HepG2 (cell line): Measurements from ENCODE around the gene NWD2. TPM values are rescaled to one million over a fixed set of nuclear protein-coding genes. Genes with fewer than 3 reads are reported as not detected.

Source experiments
- ARID5B ChIP-seq: IDR thresholded peaks from 2 replicates; pipeline ENCODE4 v1.4.0; 2020; ENCODE audit warnings: mild to moderate bottlenecking, missing genetic modification reagents
- BCL6 ChIP-seq: IDR thresholded peaks from 2 replicates; pipeline ENCODE4 v1.6.1; 2016; ENCODE audit warnings: missing genetic modification reagents, missing compliant biosample characterization
- FOXP1 ChIP-seq, 2 experiments: fragments of 450-650 bp in 1 of 2; IDR thresholded peaks; 2 replicates each; pipeline ENCODE4 v1.6.1; 2017 to 2018; ENCODE audit warnings: antibody characterized with exemption in 1 of 2
- GATAD2A ChIP-seq: IDR thresholded peaks from 2 replicates; pipeline ENCODE4 v1.6.1; 2016
- HDAC1 ChIP-seq: sonication (generic); formaldehyde crosslinking; IDR thresholded peaks from 2 replicates; pipeline ENCODE4 v1.5.1; 2020; ENCODE audit warnings: mild to moderate bottlenecking, missing genetic modification reagents
- HES4 ChIP-seq: sonication (generic); formaldehyde crosslinking; IDR thresholded peaks from 2 replicates; pipeline ENCODE4 v1.9.0; 2021; ENCODE audit warnings: mild to moderate bottlenecking, missing genetic modification reagents, borderline replicate concordance
- HNF4A ChIP-seq: sonication (generic); formaldehyde crosslinking; IDR thresholded peaks from 2 replicates; pipeline ENCODE4 v1.4.0; 2020; ENCODE audit warnings: missing genetic modification reagents
- ISL2 ChIP-seq: sonication (generic); formaldehyde crosslinking; IDR thresholded peaks from 2 replicates; pipeline ENCODE4 v1.5.0; 2020; ENCODE audit warnings: missing genetic modification reagents
- JARID2 ChIP-seq: sonication (generic); formaldehyde crosslinking; IDR thresholded peaks from 2 replicates; pipeline ENCODE4 v1.8.1; 2023; ENCODE audit warnings: missing genetic modification reagents, inconsistent platforms; ENCODE audit not compliant: insufficient replicate concordance
- MIXL1 ChIP-seq: IDR thresholded peaks from 2 replicates; pipeline ENCODE4 v1.6.1; 2016
- NR2F6 ChIP-seq, 2 experiments: IDR thresholded peaks; 2 replicates each; pipeline ENCODE4 v1.6.1; 2016; ENCODE audit warnings: antibody characterized with exemption in 1 of 2, mild to moderate bottlenecking in 1 of 2
- NRL ChIP-seq: sonication (generic); formaldehyde crosslinking; IDR thresholded peaks from 2 replicates; pipeline ENCODE4 v1.5.0; 2020; ENCODE audit warnings: missing genetic modification reagents, mild to moderate bottlenecking, moderate library complexity, borderline replicate concordance
- POGZ ChIP-seq: sonication (generic); formaldehyde crosslinking; IDR thresholded peaks from 2 replicates; pipeline ENCODE4 v1.4.0; 2020; ENCODE audit warnings: mild to moderate bottlenecking, missing genetic modification reagents
- SOX13 ChIP-seq, 3 experiments: fragments of 450-650 bp in 1 of 3; sonication (generic) in 1 of 3; formaldehyde crosslinking in 1 of 3; IDR thresholded peaks in 2 of 3; conservative IDR thresholded peaks in 1 of 3; 2 replicates each; pipeline versions ENCODE4 v1.5.0 to v1.6.1; 2016 to 2020; ENCODE audit warnings: antibody characterized with exemption in 1 of 3, mild to moderate bottlenecking in 1 of 3, missing compliant biosample characterization in 1 of 3, missing genetic modification reagents in 1 of 3, moderate library complexity in 1 of 3
- YY1 ChIP-seq: IDR thresholded peaks from 2 replicates; pipeline ENCODE4 v1.6.1; 2011; ENCODE audit warnings: low read length, low read depth, moderate library complexity, mild to moderate bottlenecking; ENCODE audit not compliant: insufficient read depth, insufficient replicate concordance
- ZFX ChIP-seq: sonication (generic); formaldehyde crosslinking; IDR thresholded peaks from 2 replicates; pipeline ENCODE4 v1.4.0; 2020; ENCODE audit warnings: mild to moderate bottlenecking, low read depth, missing genetic modification reagents, moderate library complexity
- ZNF253 ChIP-seq: sonication (generic); formaldehyde crosslinking; IDR thresholded peaks from 2 replicates; pipeline ENCODE4 v1.8.0; 2022; ENCODE audit warnings: mild to moderate bottlenecking, missing genetic modification reagents, borderline replicate concordance
- ZNF567 ChIP-seq: sonication (generic); formaldehyde crosslinking; IDR thresholded peaks from 2 replicates; pipeline ENCODE4 v1.8.1; 2023; ENCODE audit warnings: mild to moderate bottlenecking, missing genetic modification reagents, borderline replicate concordance
- ZSCAN25 ChIP-seq: sonication (generic); formaldehyde crosslinking; IDR thresholded peaks from 2 replicates; pipeline ENCODE4 v1.8.0; 2022; ENCODE audit warnings: mild to moderate bottlenecking, missing genetic modification reagents
- polyA plus RNA-seq, 8 experiments: library from polyadenylated mRNA; depleted of rRNA in 3 of 8; stranded (reverse) in 7 of 8; unstranded in 1 of 8; fragments of >200 nt; fragmentation: Illumina TruSeq in 4 of 8; extraction: Trizol in 4 of 8; gene quantifications; 2 replicates each; pipeline versions ENCODE4 v1.2.1 to v1.2.3, GENCODE V29; 2011 to 2016; ENCODE audit warnings: low read depth in 4 of 8, missing spikeins in 1 of 8, mixed read lengths in 1 of 8; ENCODE audit not compliant: insufficient read depth in 1 of 8
- total RNA-seq, 5 experiments: library from RNA; depleted of rRNA; stranded (reverse); fragments of >200 nt; fragmentation: Illumina TruSeq; extraction: Trizol; gene quantifications; 2 replicates each; pipeline ENCODE4 v1.2.3, GENCODE V29; 2016; ENCODE audit warnings: low read depth in 1 of 5
- TF ChIP-seq, protein P1 (sequence below): sonication (generic); formaldehyde crosslinking; conservative IDR thresholded peaks from 2 replicates; pipeline ENCODE4 v1.4.0; 2020; ENCODE audit warnings: mild to moderate bottlenecking, missing genetic modification reagents, moderate library complexity

Gene NWD2
- total and polyA plus RNA-seq, 2 of the 13 experiments (the other 11 are each of a cell fraction or from before 2014, with no cell fraction given), result not detected

DNA sequence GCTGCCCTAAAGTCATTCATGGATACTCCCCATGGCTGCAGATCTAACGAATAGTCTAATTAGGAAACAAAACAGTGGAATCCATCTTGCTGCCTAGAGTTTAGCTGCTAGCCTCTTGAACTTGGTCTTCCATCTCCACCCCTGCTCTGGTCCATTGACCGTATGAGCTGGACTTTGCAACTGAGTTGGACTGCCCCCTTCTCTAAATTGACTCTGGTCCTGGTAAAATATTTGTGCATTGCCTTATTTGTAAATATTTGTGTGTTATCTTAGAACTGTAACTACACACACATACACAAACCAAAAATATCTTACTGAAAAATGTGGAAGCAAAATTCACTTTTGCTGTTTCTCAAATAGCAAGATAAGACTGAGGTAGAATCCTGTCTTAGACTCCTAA, 181.3 kb downstream of the NWD2 start (continued):
- TF ChIP-seq, protein P1, sequence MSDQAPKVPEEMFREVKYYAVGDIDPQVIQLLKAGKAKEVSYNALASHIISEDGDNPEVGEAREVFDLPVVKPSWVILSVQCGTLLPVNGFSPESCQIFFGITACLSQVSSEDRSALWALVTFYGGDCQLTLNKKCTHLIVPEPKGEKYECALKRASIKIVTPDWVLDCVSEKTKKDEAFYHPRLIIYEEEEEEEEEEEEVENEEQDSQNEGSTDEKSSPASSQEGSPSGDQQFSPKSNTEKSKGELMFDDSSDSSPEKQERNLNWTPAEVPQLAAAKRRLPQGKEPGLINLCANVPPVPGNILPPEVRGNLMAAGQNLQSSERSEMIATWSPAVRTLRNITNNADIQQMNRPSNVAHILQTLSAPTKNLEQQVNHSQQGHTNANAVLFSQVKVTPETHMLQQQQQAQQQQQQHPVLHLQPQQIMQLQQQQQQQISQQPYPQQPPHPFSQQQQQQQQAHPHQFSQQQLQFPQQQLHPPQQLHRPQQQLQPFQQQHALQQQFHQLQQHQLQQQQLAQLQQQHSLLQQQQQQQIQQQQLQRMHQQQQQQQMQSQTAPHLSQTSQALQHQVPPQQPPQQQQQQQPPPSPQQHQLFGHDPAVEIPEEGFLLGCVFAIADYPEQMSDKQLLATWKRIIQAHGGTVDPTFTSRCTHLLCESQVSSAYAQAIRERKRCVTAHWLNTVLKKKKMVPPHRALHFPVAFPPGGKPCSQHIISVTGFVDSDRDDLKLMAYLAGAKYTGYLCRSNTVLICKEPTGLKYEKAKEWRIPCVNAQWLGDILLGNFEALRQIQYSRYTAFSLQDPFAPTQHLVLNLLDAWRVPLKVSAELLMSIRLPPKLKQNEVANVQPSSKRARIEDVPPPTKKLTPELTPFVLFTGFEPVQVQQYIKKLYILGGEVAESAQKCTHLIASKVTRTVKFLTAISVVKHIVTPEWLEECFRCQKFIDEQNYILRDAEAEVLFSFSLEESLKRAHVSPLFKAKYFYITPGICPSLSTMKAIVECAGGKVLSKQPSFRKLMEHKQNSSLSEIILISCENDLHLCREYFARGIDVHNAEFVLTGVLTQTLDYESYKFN (CRISPR knock-in tag), result peak; percentile 91
- TF ChIP-seq HES4 (CRISPR knock-in tag) (no peak), ZSCAN25 (CRISPR knock-in tag) (peak; percentile 82), ISL2 (CRISPR knock-in tag) (peak; percentile 33; the same call in 1 of the 2 replicates), HDAC1 (CRISPR knock-in tag) (peak; percentile 72), ZFX (CRISPR knock-in tag) (no peak), ZNF567 (CRISPR knock-in tag) (no peak), SOX13 (IDR thresholded peaks at IDR 0.05) (no peak), SOX13 (CRISPR knock-in tag; conservative IDR thresholded peaks at IDR 0.05 in 1 of 2, IDR thresholded peaks at IDR 0.05 in 1 of 2) (peak in 1 of 2 experiments; percentile 36; a peak in 1 of 4 replicates), BCL6 (CRISPR knock-in tag) (peak; percentile 32; the same call in 1 of the 2 replicates), JARID2 (CRISPR knock-in tag) (no peak), FOXP1 (IDR thresholded peaks at IDR 0.05) (no peak), FOXP1 (CRISPR knock-in tag; IDR thresholded peaks at IDR 0.05) (peak; percentile 75; the same call in 1 of the 2 replicates), MIXL1 (CRISPR knock-in tag) (peak; percentile 61), GATAD2A (CRISPR knock-in tag) (peak; percentile 74), NRL (CRISPR knock-in tag) (no peak), HNF4A (CRISPR knock-in tag) (peak; percentile 84), NR2F6 (IDR thresholded peaks at IDR 0.05) (0 out of 2 replicates have a peak, but pooled peaks have one; percentile 16), NR2F6 (CRISPR knock-in tag; IDR thresholded peaks at IDR 0.05) (no peak), POGZ (CRISPR knock-in tag) (peak; percentile 69), ARID5B (CRISPR knock-in tag) (peak; percentile 45; the same call in 1 of the 2 replicates), YY1 (peak; percentile 14), ZNF253 (CRISPR knock-in tag) (no peak)
